GM18861 (cell line): ENCODE data around the gene KRT73.

Source experiments
- ATAC-seq: cut with Tn5 transposase; IDR thresholded peaks from one replicate; pipeline ENCODE4 v1.9.1; 2021; ENCODE audit not compliant: unreplicated experiment

The KRT73 gene

DNA sequence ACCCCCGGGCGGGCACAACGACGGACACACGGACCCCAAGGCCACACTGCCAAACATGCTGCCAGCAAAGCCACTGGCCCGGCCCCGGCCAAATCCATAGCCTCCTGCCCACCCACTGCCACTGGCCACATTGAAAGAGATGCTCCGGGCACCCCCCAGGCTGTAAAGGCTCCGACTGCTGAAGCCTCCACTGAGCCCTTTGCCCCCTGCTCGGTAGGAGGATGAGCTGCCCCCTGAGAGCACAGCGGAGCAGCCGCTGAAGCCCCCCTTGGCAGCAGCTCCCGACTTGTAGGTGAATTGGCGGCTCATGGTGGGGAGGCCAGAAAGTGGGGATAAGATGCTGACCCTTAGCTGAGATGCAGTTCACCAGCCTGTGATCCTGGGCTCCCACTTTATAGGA, at the start of gene KRT73:
Gene KRT73 (minus strand): TSS at position 344 of the 400 bp plus-strand sequence. CDS start 35 bp downstream, at position 309.
- no peak for ATAC-seq

DNA sequence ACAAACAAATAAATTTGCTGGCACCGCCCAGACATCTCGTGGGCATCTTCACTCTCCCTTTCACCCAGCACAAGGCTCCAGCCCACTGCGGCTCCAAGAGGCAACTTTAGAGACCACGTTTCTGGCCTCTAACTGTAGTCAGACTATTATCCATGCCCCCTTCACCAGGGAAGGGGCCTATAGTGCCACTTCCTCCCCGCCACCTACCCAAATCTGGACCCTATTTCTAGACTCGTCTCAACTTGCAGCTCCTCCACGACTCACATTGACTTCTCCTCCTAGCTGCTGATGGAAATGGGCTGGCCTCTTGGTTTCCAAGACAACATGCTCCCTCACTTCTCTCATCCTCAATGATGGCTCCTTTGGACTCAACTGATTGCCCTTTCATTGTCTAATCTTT, 49.6 kb upstream of the KRT73 start:
- ATAC-seq = no peak

GRCh38 chr12:52667509-52667908, 49.1 kb upstream of the KRT73 start:
- ATAC-seq = no peak

- ATAC-seq = no peak
Observed at GRCh38 chr12:52666471-52666870, 48.1 kb upstream of the KRT73 start.

DNA sequence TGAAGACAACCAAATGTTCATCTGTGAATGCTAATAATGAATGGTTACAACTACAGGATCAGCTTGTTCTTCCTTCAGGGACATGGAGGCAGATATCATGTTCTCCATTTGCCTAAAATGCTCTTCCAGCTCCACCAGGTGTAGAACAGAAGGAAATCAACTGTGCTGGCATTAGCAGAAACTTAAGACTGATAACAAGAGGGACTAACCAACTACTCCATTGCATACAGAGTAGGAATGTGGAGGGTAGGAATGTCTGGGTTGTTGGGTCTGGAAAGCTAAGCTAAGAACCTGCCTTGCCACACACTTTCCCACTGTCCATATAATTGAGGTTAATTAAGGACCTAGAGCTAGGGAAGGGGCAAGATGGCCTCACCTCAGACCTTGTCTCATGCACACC, 45.1 kb upstream of the KRT73 start:
- ATAC-seq = no peak

DNA sequence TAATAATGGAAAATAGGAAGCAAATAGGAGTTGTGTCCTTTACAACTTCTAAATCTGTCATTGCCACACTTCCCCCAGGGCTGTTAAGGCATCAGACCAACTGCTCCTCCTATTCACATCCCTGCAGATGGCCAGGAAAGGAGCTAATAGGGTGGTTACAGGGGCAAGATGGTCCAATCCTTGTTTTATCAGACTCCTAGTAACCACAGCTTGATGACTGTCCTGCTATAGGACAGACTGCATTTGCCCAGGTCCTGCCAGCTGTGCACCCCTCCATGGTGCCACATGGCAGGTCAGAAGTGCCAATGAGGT, 44.5 kb upstream of the KRT73 start:
- ATAC-seq = no peak

GRCh38 chr12:52662093-52662917, 43.9 kb upstream of the KRT73 start:
- no peak for ATAC-seq

DNA sequence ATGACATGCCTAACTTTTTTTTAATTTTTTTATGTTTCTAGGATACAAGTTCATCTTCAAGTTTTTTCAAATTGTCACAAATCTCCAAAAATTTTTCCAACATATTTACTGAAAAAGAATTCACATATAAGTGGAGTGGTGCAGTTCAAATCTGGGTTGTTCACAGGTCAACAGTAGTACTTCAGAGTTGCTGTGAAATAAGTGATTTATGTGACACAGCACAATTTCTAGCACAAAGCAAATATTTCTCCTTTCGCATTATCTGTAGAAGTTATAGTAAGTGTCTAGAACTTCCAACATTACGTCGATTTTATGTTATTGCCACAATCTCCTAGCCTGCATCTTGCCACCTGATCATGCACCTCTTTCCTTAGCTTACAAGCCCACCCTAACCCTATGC, 43.3 kb upstream of the KRT73 start:
- ATAC-seq = no peak

DNA sequence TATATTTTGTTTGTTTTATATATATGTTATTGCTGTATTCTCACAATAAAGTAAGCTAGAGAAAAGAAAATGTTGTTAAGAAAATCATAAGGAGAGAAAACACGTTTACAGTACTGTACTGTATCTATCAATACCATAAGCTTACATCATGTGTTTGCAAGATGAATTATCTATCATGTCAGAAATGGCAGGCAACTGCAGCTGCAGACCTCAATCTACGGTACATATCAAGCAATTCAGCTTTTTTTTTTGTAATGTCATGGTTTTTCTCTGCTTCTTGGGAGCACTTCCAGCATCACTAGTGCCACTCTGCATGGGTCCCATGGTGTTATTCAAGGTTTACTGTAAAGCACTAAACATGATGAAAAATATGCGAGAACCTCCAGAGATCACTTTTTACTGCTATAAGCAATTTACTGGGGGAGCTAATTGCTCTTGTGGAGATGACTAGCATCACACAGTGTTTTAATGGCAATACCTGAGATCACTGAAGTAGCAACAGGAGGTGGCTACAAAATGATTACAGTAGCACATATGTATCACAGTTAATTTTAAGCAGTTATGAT, 42.7 kb upstream of the KRT73 start:
- ATAC-seq = no peak

- ATAC-seq = no peak
Observed at GRCh38 chr12:52659951-52660350, 41.6 kb upstream of the KRT73 start.

DNA sequence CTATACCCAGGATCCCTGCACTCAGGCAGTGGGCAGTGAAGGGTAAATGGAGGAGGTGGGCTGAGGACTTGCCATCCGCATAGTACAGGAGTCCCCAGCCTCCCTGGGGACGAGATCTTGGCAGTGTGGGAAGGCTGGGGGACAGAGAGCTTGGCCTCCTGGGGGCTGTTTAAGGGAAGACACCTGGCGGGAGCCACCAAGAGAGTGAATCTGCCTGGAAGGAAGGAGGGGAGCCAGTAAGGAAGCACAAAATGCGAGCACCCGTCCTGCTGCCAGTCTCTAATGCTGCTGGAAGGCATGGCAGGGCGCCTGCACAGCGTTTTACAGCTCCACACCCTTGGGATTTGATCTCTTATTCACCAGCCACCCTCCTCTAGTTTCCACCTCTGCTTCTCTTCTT, 41.0 kb upstream of the KRT73 start:
- ATAC-seq = no peak

DNA sequence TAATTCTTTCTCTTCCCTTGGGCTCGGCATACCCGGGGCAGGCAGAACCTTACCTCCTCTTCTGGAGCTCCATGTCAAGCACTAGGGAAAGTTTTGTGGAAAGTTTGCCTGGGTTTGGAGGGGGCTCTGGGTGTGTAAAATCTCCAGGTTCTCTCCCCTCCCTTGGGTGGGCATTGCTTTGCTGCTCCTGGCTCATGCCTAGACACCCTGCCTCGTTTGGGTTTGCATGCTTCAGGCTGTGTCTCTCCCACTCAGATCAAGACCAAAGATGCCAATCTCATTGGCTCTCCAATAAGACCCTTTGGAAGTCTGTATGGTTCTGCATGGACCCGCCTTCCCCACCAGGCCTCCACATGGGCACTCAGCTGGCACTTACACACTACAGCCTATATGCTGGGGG, 39.8 kb upstream of the KRT73 start:
- ATAC-seq = no peak

DNA sequence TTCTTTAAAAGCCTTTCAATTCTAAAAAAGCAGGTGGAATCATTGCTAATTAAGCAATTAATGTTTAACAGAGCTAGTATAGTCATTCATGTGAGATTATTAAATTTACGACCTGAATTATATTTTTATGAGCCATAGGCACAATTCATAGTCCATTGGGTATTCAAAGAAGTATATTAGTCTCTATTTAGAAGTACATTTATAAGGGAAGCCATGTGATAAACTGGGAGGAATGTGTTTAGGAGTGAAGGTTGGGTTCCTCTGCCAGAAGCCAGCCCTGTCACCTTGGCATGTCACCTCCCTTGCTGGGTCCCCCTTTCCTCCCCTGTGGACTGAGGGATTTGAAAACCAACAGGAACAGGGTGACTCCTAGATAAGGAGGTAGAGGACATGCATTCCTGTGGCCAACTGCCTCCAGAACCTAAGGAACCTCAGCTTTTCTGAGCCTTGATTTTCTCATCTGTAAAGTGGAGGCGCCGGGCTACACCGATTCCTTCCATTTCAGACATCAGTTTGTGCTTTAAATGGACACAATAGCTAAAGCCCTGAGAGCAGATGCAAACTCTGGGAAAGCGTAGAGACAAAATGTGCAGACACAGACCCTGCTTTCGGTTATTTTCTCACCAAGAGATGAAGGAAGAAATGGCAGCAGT, 39.0 kb upstream of the KRT73 start:
- ATAC-seq = no peak

DNA sequence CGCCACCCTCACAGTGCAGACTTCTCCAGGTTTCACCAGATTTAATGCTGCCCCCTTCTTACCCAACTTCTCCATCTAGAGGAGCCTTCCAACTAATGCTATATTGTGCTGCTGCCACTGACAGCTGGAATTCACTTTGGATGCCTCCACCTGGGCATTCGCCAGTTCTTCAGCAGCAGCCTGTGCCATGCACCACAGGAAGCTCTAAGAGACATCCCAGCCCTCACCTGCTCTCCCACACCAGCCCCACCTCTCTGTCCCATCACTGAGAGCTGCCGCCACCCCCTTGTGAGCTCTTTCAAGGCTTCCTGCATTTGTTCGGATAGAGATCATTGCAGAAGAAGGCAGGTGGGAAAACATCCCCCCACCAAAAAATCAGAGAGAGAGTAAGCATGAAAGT, 38.3 kb upstream of the KRT73 start:
- no peak for ATAC-seq

DNA sequence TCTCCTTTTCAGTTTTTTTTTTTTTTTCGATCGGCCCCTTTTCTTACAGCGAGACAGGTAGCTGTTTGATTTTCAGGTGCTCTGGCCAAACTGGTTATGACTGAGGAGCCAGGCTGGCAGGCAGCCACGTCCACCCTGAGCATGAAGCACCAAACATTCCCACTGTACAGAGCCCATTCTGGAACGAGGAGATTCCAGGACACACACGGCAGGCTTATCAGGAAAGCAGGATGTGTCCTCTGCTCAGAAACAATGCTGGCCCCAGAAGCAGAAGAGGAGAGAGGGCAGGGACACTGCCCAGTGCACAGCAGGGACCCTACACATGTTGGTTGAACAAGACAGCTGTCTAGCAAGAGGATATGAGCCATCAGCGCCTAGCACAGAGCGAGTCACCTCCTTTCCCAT, 37.4 kb upstream of the KRT73 start:
- ATAC-seq = no peak

- ATAC-seq = no peak
Observed at GRCh38 chr12:52655251-52655650, 36.9 kb upstream of the KRT73 start.

DNA sequence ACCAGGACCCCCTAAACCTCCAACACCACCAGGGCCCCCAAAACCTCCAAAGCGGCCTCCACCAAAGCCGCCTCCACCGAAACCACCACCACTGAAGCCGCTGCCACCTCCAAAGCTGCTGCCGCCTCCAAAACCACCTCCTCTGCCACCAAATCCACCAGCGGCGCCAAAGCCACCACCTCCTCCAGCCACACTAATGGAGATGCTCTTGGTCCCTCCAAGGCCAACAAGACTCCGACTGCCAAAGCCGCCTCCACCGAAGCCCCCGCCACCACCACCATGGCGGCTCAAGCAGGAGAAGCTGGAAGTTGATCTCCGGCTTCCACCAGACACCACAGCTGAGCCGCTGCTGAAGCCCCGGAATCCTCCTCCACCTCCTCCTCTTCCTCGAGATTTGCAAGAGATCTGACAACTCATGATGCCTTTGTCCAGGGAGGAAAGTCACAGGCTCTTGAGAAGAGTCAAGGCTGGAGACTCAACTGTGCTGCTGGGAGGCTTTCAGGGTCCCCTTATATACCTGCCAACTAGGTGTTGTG, 33.4 kb upstream of the KRT73 start, which contains the start of gene KRT2:
Gene KRT2 (minus strand): TSS at position 486 of the 536 bp plus-strand sequence. CDS start 69 bp downstream, at position 417.
- ATAC-seq = no peak

DNA sequence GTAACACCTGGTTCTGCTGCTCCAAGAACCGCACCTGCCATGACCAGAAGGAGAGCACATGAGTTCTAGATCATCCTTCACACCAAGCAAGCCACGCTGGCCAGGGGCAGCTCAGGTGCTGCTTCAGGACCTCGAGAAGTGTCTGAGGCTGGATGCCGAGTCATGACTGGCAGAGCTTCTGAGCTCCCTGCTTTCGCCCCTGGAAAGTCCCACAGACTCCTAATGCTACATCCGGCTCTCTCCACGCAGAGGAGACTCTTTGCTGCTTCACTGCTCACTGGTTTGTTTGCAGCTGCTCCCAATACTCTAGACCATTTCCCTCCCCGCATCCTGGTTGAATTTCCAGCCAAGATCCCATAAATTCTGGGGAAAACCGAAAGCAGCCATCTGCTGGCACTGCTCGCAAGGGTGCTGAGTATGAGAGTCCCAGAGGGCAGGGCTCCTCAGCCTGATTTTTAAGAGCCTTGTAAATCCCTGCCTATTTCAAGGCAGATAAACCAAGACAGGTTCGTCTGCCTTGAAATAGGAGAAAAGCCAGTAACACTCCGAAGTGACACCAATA, 32.2 kb upstream of the KRT73 start:
- ATAC-seq = no peak

- ATAC-seq = no peak
Observed at GRCh38 chr12:52649066-52649465, 30.7 kb upstream of the KRT73 start.

- ATAC-seq = no peak
Observed at GRCh38 chr12:52648012-52648550, 29.7 kb upstream of the KRT73 start.

GRCh38 chr12:52647601-52648000, 29.2 kb upstream of the KRT73 start:
- no peak for ATAC-seq
